H1 (cell line): ENCODE data around the gene AUH. TPM values are rescaled to one million over a fixed set of nuclear protein-coding genes. Genes with fewer than 3 reads are reported as not detected.

ENCODE experiments used
- CTCF ChIA-PET: fragments of 300-600 bp; sonication (Branson Sonifier 250); formaldehyde crosslinking; loops from one replicate; lab custom pipeline; 2021; ENCODE audit not compliant: partially characterized antibody; lab: Charles Lee
- POLR2A ChIA-PET: fragments of 300-600 bp; sonication (Branson Sonifier 250); formaldehyde crosslinking; loops from one replicate; lab custom pipeline; 2021; ENCODE audit warnings: inconsistent platforms; ENCODE audit not compliant: partially characterized antibody; lab: Charles Lee
- DNase-seq, 2 experiments: peaks; one replicate each; pipeline versions ENCODE4 v3.0.0 to v3.0.0-alpha.2; 2010 to 2022; ENCODE audit warnings: low spot score in 2 of 2, low read depth in 1 of 2, mixed read lengths in 1 of 2
- FAIRE-seq: peaks from 2 replicates; lab custom pipeline; 2011; peaks lifted over from hg19 to GRCh38; lab: Jason Lieb, UNC
- H2AFZ ChIP-seq: 2 replicates; pipeline ENCODE4 v1.8.1; 2012; ENCODE audit warnings: low read length, inconsistent platforms
- H2AK5ac ChIP-seq: 2 replicates; pipeline ENCODE4 v1.6.1; 2013; ENCODE audit warnings: low read depth, low read length
- H2BK120ac ChIP-seq: replicated peaks from 2 replicates; pipeline ENCODE3; 2013; ENCODE audit warnings: low read depth, low read length, inconsistent platforms
- H2BK12ac ChIP-seq: 2 replicates; pipeline ENCODE4 v1.6.1; 2013; ENCODE audit warnings: low read depth, low read length
- H2BK15ac ChIP-seq: 2 replicates; pipeline ENCODE4 v1.6.1; 2013; ENCODE audit warnings: low read length
- H2BK20ac ChIP-seq: 2 replicates; pipeline ENCODE4 v1.6.1; 2013; ENCODE audit warnings: low read length
- H2BK5ac ChIP-seq: 2 replicates; pipeline ENCODE4 v1.6.1; 2013; ENCODE audit warnings: low read depth, low read length
- H3K14ac ChIP-seq: 2 replicates; pipeline ENCODE4 v1.6.1; 2013; ENCODE audit warnings: inconsistent platforms; ENCODE audit not compliant: insufficient read length
- H3K18ac ChIP-seq: 2 replicates; pipeline ENCODE4 v1.6.1; 2013; ENCODE audit warnings: low read length; ENCODE audit errors: extremely low read depth
- H3K23ac ChIP-seq: 2 replicates; pipeline ENCODE4 v1.6.1; 2013; ENCODE audit warnings: inconsistent platforms; ENCODE audit not compliant: insufficient read length
- H3K23me2 ChIP-seq: 2 replicates; pipeline ENCODE4 v1.6.1; 2013; ENCODE audit warnings: low read depth, low read length
- H3K27ac ChIP-seq: 2 replicates; pipeline ENCODE4 v1.6.1; 2011; ENCODE audit warnings: low read depth, low read length, inconsistent platforms
- H3K27me3 ChIP-seq, 4 experiments: replicated peaks in 1 of 4; 1 replicate in 1 of 4; 2 replicates in 3 of 4; pipeline versions ENCODE4 v1.6.1 to v1.8.1; 2011 to 2013; ENCODE audit warnings: low read length in 3 of 4, mild to moderate bottlenecking in 3 of 4, inconsistent platforms in 2 of 4, mixed read lengths in 2 of 4, moderate library complexity in 1 of 4; ENCODE audit not compliant: control insufficient read depth in 3 of 4, insufficient read depth in 3 of 4; ENCODE audit errors: extremely low read depth in 1 of 4
- H3K36me3 ChIP-seq, 4 experiments: 2 replicates each; pipeline versions ENCODE4 v1.6.1 to v1.8.1; 2011 to 2013; ENCODE audit warnings: mild to moderate bottlenecking in 4 of 4, low read length in 3 of 4, moderate library complexity in 2 of 4, control low read depth in 1 of 4, inconsistent platforms in 1 of 4; ENCODE audit not compliant: insufficient read depth in 4 of 4, control insufficient read depth in 2 of 4
- H3K4ac ChIP-seq: replicated peaks from 2 replicates; pipeline ENCODE3; 2013; ENCODE audit warnings: low read length, low read depth, mixed read lengths, inconsistent platforms; ENCODE audit not compliant: insufficient read length
- H3K4me1 ChIP-seq, 4 experiments: replicated peaks in 1 of 4; 1 replicate in 1 of 4; 2 replicates in 3 of 4; pipeline versions ENCODE4 v1.6.1 to v1.8.1; 2011 to 2013; ENCODE audit warnings: low read length in 3 of 4, inconsistent platforms in 2 of 4, mixed read lengths in 1 of 4; ENCODE audit not compliant: insufficient read depth in 4 of 4, control insufficient read depth in 3 of 4
- H3K4me2 ChIP-seq, 2 experiments: 2 replicates each; pipeline versions ENCODE4 v1.6.1 to v1.8.1; 2011 to 2013; ENCODE audit warnings: low read depth in 2 of 2, low read length in 2 of 2, control low read depth in 1 of 2, inconsistent platforms in 1 of 2, mild to moderate bottlenecking in 1 of 2; ENCODE audit not compliant: insufficient read depth in 1 of 2
- H3K4me3 ChIP-seq, 4 experiments: fragments of 200-600, 300-600 bp in 1 of 4; sonication (generic), shearing (Covaris generic), sonication (Bioruptor Twin) in 1 of 4; 2 replicates each; pipeline versions ENCODE4 v1.5.1 to v1.8.1; 2011 to 2016; ENCODE audit warnings: low read length in 4 of 4, low read depth in 3 of 4, control low read depth in 2 of 4, inconsistent platforms in 2 of 4, mild to moderate bottlenecking in 2 of 4, mixed read lengths in 1 of 4, moderate library complexity in 1 of 4; ENCODE audit not compliant: insufficient read depth in 2 of 4; ENCODE audit errors: extremely low read depth in 1 of 4
- H3K56ac ChIP-seq: replicated peaks from 2 replicates; pipeline ENCODE3; 2013; ENCODE audit warnings: low read depth, mild to moderate bottlenecking, mixed read lengths, low read length, inconsistent platforms; ENCODE audit not compliant: insufficient read length
- H3K79me1 ChIP-seq: 2 replicates; pipeline ENCODE4 v1.6.1; 2013; ENCODE audit warnings: low read depth, low read length, control low read depth
- H3K79me2 ChIP-seq, 2 experiments: 2 replicates each; pipeline versions ENCODE4 v1.6.1 to v1.8.1; 2012 to 2013; ENCODE audit warnings: low read length in 2 of 2, mild to moderate bottlenecking in 2 of 2, inconsistent platforms in 1 of 2; ENCODE audit not compliant: insufficient read depth in 2 of 2, control insufficient read depth in 1 of 2
- H3K9ac ChIP-seq, 4 experiments: replicated peaks in 1 of 4; 1 replicate in 1 of 4; 2 replicates in 3 of 4; pipeline versions ENCODE4 v1.6.1 to v1.8.1; 2011 to 2013; ENCODE audit warnings: low read depth in 3 of 4, low read length in 3 of 4, control low read depth in 2 of 4, mild to moderate bottlenecking in 2 of 4, moderate library complexity in 2 of 4, inconsistent platforms in 1 of 4; ENCODE audit errors: extremely low read depth in 1 of 4
- H3K9me3 ChIP-seq, 2 experiments: 2 replicates each; pipeline versions ENCODE4 v1.6.1 to v1.8.1; 2012 to 2013; ENCODE audit warnings: mild to moderate bottlenecking in 2 of 2, moderate library complexity in 2 of 2, control low read depth in 1 of 2, inconsistent platforms in 1 of 2, low read depth in 1 of 2, low read length in 1 of 2, mixed read lengths in 1 of 2; ENCODE audit not compliant: insufficient read depth in 2 of 2
- H4K20me1 ChIP-seq, 2 experiments: replicated peaks in 1 of 2; 2 replicates each; pipeline versions ENCODE3 to v1.8.1; 2011 to 2013; ENCODE audit warnings: inconsistent platforms in 2 of 2, low read length in 2 of 2, mild to moderate bottlenecking in 1 of 2; ENCODE audit not compliant: insufficient read depth in 2 of 2, control insufficient read depth in 1 of 2
- H4K5ac ChIP-seq: 2 replicates; pipeline ENCODE4 v1.6.1; 2013; ENCODE audit warnings: low read length, low read depth, mixed read lengths, inconsistent platforms; ENCODE audit not compliant: insufficient read length
- H4K8ac ChIP-seq: 2 replicates; pipeline ENCODE4 v1.8.0; 2013; ENCODE audit warnings: mild to moderate bottlenecking, moderate library complexity, low read length, inconsistent platforms; ENCODE audit not compliant: insufficient read depth; ENCODE audit errors: extremely low read depth
- H4K91ac ChIP-seq: replicated peaks from 2 replicates; pipeline ENCODE3; 2013; ENCODE audit warnings: low read length, mixed read lengths, inconsistent platforms; ENCODE audit not compliant: insufficient read length
- CHD1 ChIP-seq: IDR thresholded peaks from 2 replicates; pipeline ENCODE4 v1.6.1; 2012; ENCODE audit warnings: low read depth, low read length, improper control_type of control experiment
- CHD2 ChIP-seq: IDR thresholded peaks from 2 replicates; pipeline ENCODE4 v1.6.1; 2012; ENCODE audit warnings: low read length, improper control_type of control experiment
- EGR1 ChIP-seq: IDR thresholded peaks from 2 replicates; pipeline ENCODE4 v1.6.1; 2011; ENCODE audit warnings: low read depth, low read length, borderline replicate concordance
- GTF2F1 ChIP-seq: IDR thresholded peaks from 2 replicates; pipeline ENCODE4 v1.6.1; 2012; ENCODE audit warnings: low read depth, low read length, improper control_type of control experiment, borderline replicate concordance
- HDAC2 ChIP-seq, 2 experiments: fragments of 300-600 bp in 1 of 2; sonication (generic) in 1 of 2; IDR thresholded peaks; 2 replicates each; pipeline ENCODE4 v1.6.1; 2011 to 2012; ENCODE audit warnings: low read depth in 2 of 2, low read length in 2 of 2, mild to moderate bottlenecking in 2 of 2, moderate library complexity in 2 of 2, borderline replicate concordance in 1 of 2, inconsistent platforms in 1 of 2
- JUND ChIP-seq: IDR thresholded peaks from 2 replicates; pipeline ENCODE4 v1.6.1; 2011; ENCODE audit warnings: mild to moderate bottlenecking, improper control_type of control experiment, low read length
- MAFK ChIP-seq: IDR thresholded peaks from 2 replicates; pipeline ENCODE4 v1.6.1; 2012; ENCODE audit warnings: low read depth, mild to moderate bottlenecking, improper control_type of control experiment, low read length
- MAX ChIP-seq: IDR thresholded peaks from 2 replicates; pipeline ENCODE4 v1.6.1; 2012; ENCODE audit warnings: inconsistent platforms
- NANOG ChIP-seq: IDR thresholded peaks from 2 replicates; pipeline ENCODE4 v1.6.1; 2011; ENCODE audit warnings: low read length, low read depth, mild to moderate bottlenecking, inconsistent platforms; ENCODE audit not compliant: insufficient read depth, poor library complexity, severe bottlenecking
- POLR2AphosphoS5 ChIP-seq: IDR thresholded peaks from 2 replicates; pipeline ENCODE4 v1.6.1; 2011; ENCODE audit warnings: low read depth, low read length
- RFX5 ChIP-seq: IDR thresholded peaks from 2 replicates; pipeline ENCODE4 v1.6.1; 2011; ENCODE audit warnings: low read depth, low read length, improper control_type of control experiment, borderline replicate concordance
- SP2 ChIP-seq: IDR thresholded peaks from 2 replicates; pipeline ENCODE4 v1.6.1; 2012; ENCODE audit warnings: mild to moderate bottlenecking, low read length, inconsistent platforms
- TEAD4 ChIP-seq: IDR thresholded peaks from 2 replicates; pipeline ENCODE4 v1.6.1; 2012; ENCODE audit warnings: low read depth, low read length, inconsistent platforms, mixed read lengths
- USF2 ChIP-seq: IDR thresholded peaks from 2 replicates; pipeline ENCODE4 v1.6.1; 2011; ENCODE audit warnings: low read length, improper control_type of control experiment
- WGBS, 2 experiments: shearing (Covaris generic) in 1 of 2; methylation state at CpG; one replicate each; pipeline versions ENCODE4 v1.1.6 to v1.1.7; 2013 to 2015; ENCODE audit warnings: low lambda C conversion rate in 2 of 2, mixed read lengths in 2 of 2, inconsistent platforms in 1 of 2, low coverage in 1 of 2, missing lambda C conversion rate in 1 of 2; ENCODE audit not compliant: insufficient replicate concordance in 2 of 2, insufficient coverage in 1 of 2, insufficient read length in 1 of 2; ENCODE audit errors: extremely low coverage in 1 of 2, missing lambda C conversion rate in 1 of 2; 5-methylcytosine and 5-hydroxymethylcytosine counted together
- polyA plus RNA-seq, 7 experiments: library from polyadenylated mRNA; depleted of rRNA in 3 of 7; stranded (reverse) in 5 of 7; unstranded in 2 of 7; fragments of >200 nt in 5 of 7; fragments of 200-250 nt in 2 of 7; gene quantifications; 1 replicate in 5 of 7; 2 replicates in 1 of 7; 4 replicates in 1 of 7; pipeline versions ENCODE4 v1.2.1 to v1.2.3, GENCODE V29; 2011 to 2013; ENCODE audit warnings: missing spikeins in 2 of 7, mixed read lengths in 2 of 7
- total RNA-seq: library from RNA; stranded (reverse); fragmentation: NEBNext Ultra II Directional; extraction: Animal tissue kit (Norgen Biotek cat#: 25700); gene quantifications from 2 replicates; pipeline ENCODE4 v1.2.1, GENCODE V29; 2021

Gene AUH
- total and polyA plus RNA-seq, 2 of the 8 experiments (the other 6 are each of a cell fraction or from before 2014, with no cell fraction given), result 5.8 to 21.9 TPM

GRCh38 chr9:91234523-91234922 lies 127.2 kb downstream of the AUH start:
- Histone ChIP-seq H3K4me1 (no peaks in the 10 kb centered on the region), H4K5ac (no peak overlapping the region), H3K9ac (no peak overlapping the region), H3K27me3 (no peaks in the 10 kb centered on the region), H2BK15ac (no peak overlapping the region), H3K18ac (no peak overlapping the region), H4K8ac (no peak overlapping the region), H3K36me3 (peaks cover 0 to 4% (median 0%) of the 10 kb centered on the region in 4 experiments; a peak in 2 of 8 replicates), H4K91ac (no peak overlapping the region), H2AFZ (no peak overlapping the region), H3K79me2 (no peaks in the 10 kb centered on the region), H2AK5ac (no peak overlapping the region), H2BK20ac (no peak overlapping the region), H3K23ac (no peak overlapping the region), H3K27ac (no peak overlapping the region), H2BK5ac (no peak overlapping the region), H3K4me3 (no peak overlapping the region), H2BK120ac (no peak overlapping the region), H3K23me2 (no peaks in the 10 kb centered on the region), H2BK12ac (no peak overlapping the region), H4K20me1 (no peaks in the 10 kb centered on the region), H3K4me2 (no peak overlapping the region), H3K4ac (no peak overlapping the region), H3K79me1 (no peaks in the 10 kb centered on the region), H3K56ac (no peak overlapping the region), H3K9me3 (peaks cover 0 to 8% of the 10 kb centered on the region in 2 experiments; a peak in 1 of 4 replicates), H3K14ac (no peak overlapping the region)
- no peak for FAIRE-seq
- ChIA-PET CTCF (interaction anchor here (0.7 to 1.3 kb wide), 5 partner anchors 12 to 425 kb away, joined by 3 to 4 read pairs (median 3); no protein-coding TSS in a partner anchor), POLR2A (no interaction called here)
- WGBS, 2 experiments, result 84% methylated on average over 2 of the region's 2 CpGs; no CpG with 5 or more reads in 1 of the 2 experiments
- no peak for DNase-seq
- no peak for TF ChIP-seq MAFK
- no peak for TF ChIP-seq TEAD4
- no peak for TF ChIP-seq POLR2AphosphoS5
- no peak for TF ChIP-seq GTF2F1
- TF ChIP-seq CHD1, result no peak
- no peak for TF ChIP-seq SP2
- TF ChIP-seq RFX5, result no peak
- TF ChIP-seq NANOG, result no peak
- TF ChIP-seq EGR1, result no peak
- TF ChIP-seq HDAC2 (IDR thresholded peaks at IDR 0.05; ENCODE audit: borderline replicate concordance in 1 of 2, low read depth in 2 of 2, low read length in 2 of 2), result no peak
- no peak for TF ChIP-seq JUND
- TF ChIP-seq MAX, result no peak
- no peak for TF ChIP-seq USF2
- no peak for TF ChIP-seq CHD2
